Stimulated activated memory B cell treated with anti-CD40 and anti-IgM and Interleukin-4, amounts not matched to agents 10 μg/mL and 1 μg/mL and 100 μg/mL, for 72 hours (primary cell): ENCODE results near the gene RCBTB2.
"Not testable (repeated sequence)": the region's sequence is repeated elsewhere in the genome, so short reads cannot be mapped to it uniquely, and the experiment has no call there.

Experiments used
- ATAC-seq: fragments of 150-1000 bp; cut with Tn5 transposase; 2 replicates; pipeline ENCODE4 v1.10.0; 2021
- H3K27ac Mint-ChIP-seq: one replicate; pipeline ENCODE4 v1.8.0; 2022; ENCODE audit warnings: mild to moderate bottlenecking, mixed read lengths
- H3K27me3 Mint-ChIP-seq: one replicate; pipeline ENCODE4 v1.8.0; 2022; ENCODE audit warnings: mixed read lengths
- H3K36me3 Mint-ChIP-seq: one replicate; pipeline ENCODE4 v1.8.0; 2022; ENCODE audit warnings: mixed read lengths
- H3K4me1 Mint-ChIP-seq: one replicate; pipeline ENCODE4 v1.8.0; 2022; ENCODE audit warnings: mixed read lengths
- H3K4me3 Mint-ChIP-seq: one replicate; pipeline ENCODE4 v1.8.0; 2022; ENCODE audit warnings: mild to moderate bottlenecking, moderate library complexity, mixed read lengths
- H3K9me3 Mint-ChIP-seq: one replicate; pipeline ENCODE4 v1.8.0; 2022; ENCODE audit warnings: mixed read lengths

RCBTB2 gene

GRCh38 chr13:48532506-48533499 lies at the start of gene RCBTB2:
Gene RCBTB2 (minus strand): TSS chr13:48533080. CDS start chr13:48521939, 11,141 bp downstream.
- Mint-ChIP-seq H3K27me3 (peaks cover 32% of the 10 kb centered on the region), H3K36me3 (peaks cover 7% of the 10 kb centered on the region), H3K27ac (peak within 1 kb of the TSS; percentile 91), H3K4me1 (peaks cover 25% of the 10 kb centered on the region), H3K9me3 (peaks cover 16% of the 10 kb centered on the region), H3K4me3 (peak within 1 kb of the TSS; percentile 90)
- ATAC-seq, result peak; percentile 96

- Mint-ChIP-seq H3K27ac (no peak overlapping the region), H3K4me3 (no peak overlapping the region), H3K9me3 (peaks cover 2% of the 10 kb centered on the region), H3K4me1 (peaks cover 31% of the 10 kb centered on the region), H3K27me3 (peaks cover 80% of the 10 kb centered on the region), H3K36me3 (no peaks in the 10 kb centered on the region)
- ATAC-seq, result no peak
These were observed 49.2 kb upstream of the RCBTB2 start for GRCh38 chr13:48582084-48582483.

- H3K27me3 Mint-ChIP-seq, result peaks cover 80% of the 10 kb centered on the region
- peaks cover 19% of the 10 kb centered on the region for H3K4me1 Mint-ChIP-seq
- H3K36me3 Mint-ChIP-seq, result no peaks in the 10 kb centered on the region
- H3K4me3 Mint-ChIP-seq, result no peak overlapping the region
- no peak overlapping the region for H3K27ac Mint-ChIP-seq
- peaks cover 2% of the 10 kb centered on the region for H3K9me3 Mint-ChIP-seq
- ATAC-seq, result no peak
These were observed 48.0 kb upstream of the RCBTB2 start for GRCh38 chr13:48580896-48581295.

DNA sequence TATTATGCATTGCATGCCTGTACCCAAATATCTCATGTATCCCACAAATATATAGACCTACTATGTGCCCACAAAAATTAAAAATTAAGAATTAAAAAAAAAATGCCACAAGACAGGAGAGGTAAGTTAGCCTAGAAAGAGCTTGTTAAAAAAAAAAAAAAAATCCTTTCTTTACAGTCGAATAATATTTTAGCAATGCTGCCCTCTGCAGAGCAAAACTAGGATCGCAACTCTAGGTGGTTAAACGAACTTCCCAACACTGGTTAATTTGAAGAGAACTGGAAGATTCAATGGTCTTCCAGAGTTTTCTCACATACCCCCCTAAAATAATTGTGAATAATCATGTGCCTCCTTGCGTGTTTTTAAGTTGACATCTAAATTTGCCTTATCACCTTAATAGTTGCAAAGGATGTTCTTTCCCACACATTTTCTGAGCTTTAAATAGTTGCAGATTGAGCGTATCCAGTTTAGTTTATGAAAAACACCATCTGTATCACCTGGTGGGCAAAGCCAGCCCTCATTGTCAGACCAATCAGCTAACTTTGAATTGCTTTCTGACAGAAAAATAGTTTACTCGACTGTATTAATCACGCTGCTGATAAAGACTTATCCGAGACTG lies 47.4 kb upstream of the RCBTB2 start:
- no peak overlapping the region for H3K4me3 Mint-ChIP-seq
- H3K27me3 Mint-ChIP-seq, result peaks cover 80% of the 10 kb centered on the region
- ATAC-seq, result no peak
- peaks cover 17% of the 10 kb centered on the region for H3K4me1 Mint-ChIP-seq
- peaks cover 2% of the 10 kb centered on the region for H3K9me3 Mint-ChIP-seq
- no peak overlapping the region for H3K27ac Mint-ChIP-seq
- no peaks in the 10 kb centered on the region for H3K36me3 Mint-ChIP-seq

DNA sequence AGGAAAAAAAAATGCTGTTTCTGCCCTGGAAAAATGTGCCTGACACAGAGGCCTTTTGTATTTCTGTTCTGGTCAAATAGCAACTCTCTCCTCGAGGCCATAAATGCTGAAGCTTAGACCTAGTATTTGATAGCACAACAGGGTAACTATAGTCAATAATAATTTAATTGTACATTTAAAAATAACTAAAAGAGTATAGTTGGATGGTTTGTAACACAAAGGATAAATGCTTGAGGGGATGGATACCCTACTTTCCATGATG lies 47.0 kb upstream of the RCBTB2 start:
- not testable (repeated sequence) for H3K27ac Mint-ChIP-seq, H3K4me3 Mint-ChIP-seq

DNA sequence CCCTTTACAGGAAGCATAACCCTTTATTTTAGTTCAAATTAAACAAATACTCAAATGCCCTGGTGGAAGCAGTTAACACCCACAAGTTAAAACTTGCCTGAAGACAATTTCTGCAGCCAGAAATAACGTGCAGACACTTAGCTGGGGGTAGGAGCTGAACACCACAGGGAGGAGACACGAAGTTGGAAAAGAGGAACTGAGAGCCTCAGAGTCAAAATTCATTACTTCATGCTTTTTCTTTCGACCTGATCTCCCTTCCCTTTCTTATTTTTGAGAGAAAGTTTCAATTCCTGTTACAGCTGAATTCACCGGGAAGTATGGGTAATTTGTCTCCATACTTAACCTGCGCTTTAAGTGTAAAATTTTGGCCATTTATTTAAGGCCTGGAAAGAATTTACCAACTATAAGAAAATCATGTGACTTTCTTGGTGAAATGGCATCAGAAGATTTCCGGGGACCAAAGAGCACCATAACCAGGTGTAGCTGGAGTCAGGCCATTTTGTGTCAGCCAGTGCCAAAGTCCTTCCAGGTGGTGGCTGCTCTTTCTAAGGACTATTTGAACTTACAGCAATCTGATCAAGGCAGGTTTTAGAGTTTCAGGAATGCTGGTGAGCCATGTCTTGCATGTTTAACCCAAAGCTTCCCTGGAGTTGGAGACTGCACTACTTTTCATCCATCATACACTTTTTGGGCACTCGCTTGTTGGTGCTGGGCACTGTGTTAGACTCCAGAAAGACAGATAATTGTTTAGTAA lies 46.5 kb upstream of the RCBTB2 start:
- no peaks in the 10 kb centered on the region for H3K36me3 Mint-ChIP-seq
- peaks cover 77% of the 10 kb centered on the region for H3K27me3 Mint-ChIP-seq
- peaks cover 4% of the 10 kb centered on the region for H3K9me3 Mint-ChIP-seq
- no peak overlapping the region for H3K27ac Mint-ChIP-seq
- H3K4me1 Mint-ChIP-seq, result peaks cover 21% of the 10 kb centered on the region
- no peak overlapping the region for H3K4me3 Mint-ChIP-seq
- peak; percentile 95 for ATAC-seq

More for the DNA sequence above, 47.0 kb upstream of the RCBTB2 start:
- peaks cover 77% of the 10 kb centered on the region for H3K27me3 Mint-ChIP-seq
- ATAC-seq, H3K9me3 Mint-ChIP-seq, H3K36me3 Mint-ChIP-seq: not testable (repeated sequence)
- H3K4me1 Mint-ChIP-seq, result peaks cover 17% of the 10 kb centered on the region

DNA sequence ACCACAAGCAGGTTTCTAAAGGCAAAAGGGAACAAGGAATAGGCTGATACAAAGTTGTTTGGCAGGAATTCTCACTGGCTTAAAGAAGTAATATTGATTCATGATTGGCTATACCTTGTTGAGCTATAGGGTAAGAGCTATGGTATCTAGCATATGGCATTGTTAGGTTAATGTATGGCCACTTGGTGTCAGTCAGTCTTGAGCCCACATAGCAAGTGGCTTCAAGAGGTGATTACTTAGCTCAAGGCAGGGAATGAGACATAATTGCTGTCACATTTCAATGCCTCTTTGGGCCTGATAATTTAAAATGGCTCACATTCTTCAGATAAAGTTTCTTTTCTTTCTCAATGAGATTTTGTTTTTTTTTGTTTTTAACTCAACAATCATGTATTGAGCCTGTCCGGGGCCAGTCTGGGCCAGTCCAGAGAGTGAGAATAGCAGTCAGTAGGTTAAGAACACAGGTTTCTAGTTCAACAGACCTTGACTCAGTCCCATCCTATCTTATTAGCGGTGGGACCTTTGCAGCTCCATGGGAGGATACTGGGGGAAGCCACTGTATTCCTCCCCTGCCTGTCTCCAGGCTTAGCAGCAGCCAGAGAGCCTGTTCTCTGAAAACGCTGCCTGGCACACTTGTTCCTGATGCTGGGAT lies 45.8 kb upstream of the RCBTB2 start:
- peaks cover 5% of the 10 kb centered on the region for H3K9me3 Mint-ChIP-seq
- H3K4me1 Mint-ChIP-seq, result peaks cover 27% of the 10 kb centered on the region
- peaks cover 75% of the 10 kb centered on the region for H3K27me3 Mint-ChIP-seq
- H3K4me3 Mint-ChIP-seq, result no peak overlapping the region
- no peak overlapping the region for H3K27ac Mint-ChIP-seq
- peak; percentile 49 for ATAC-seq
- H3K36me3 Mint-ChIP-seq, result no peaks in the 10 kb centered on the region

DNA sequence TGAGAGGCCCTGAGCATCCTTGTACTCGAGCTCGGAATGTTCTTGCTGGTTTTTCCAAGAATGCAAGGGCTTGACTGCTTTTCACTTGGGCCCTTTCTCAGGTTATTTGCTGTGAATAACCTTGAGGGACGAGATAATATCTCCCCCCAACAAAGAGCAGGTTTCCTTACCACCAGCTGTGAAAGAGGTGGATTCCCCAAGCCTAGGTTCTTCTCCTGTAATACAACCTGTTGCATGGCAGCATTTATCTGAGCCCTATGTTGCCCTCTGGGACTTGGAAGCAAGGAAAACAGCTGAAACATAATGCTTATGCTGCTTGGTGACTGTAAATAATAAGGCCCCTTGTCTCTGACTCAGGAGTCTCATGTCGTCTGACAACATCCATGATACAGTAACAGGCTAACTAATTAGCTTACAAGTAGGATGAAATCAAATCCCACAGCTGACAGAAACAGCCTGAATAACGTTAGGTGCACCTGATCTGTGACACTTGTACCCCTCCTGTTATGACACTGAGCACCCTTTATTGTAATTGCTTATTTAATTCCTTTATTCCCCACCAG lies 43.6 kb upstream of the RCBTB2 start:
- no peak overlapping the region for H3K27ac Mint-ChIP-seq
- H3K9me3 Mint-ChIP-seq, result peaks cover 5% of the 10 kb centered on the region
- no peak for ATAC-seq
- H3K27me3 Mint-ChIP-seq, result peaks cover 54% of the 10 kb centered on the region
- no peak overlapping the region for H3K4me3 Mint-ChIP-seq
- H3K4me1 Mint-ChIP-seq, result peaks cover 27% of the 10 kb centered on the region
- no peaks in the 10 kb centered on the region for H3K36me3 Mint-ChIP-seq

DNA sequence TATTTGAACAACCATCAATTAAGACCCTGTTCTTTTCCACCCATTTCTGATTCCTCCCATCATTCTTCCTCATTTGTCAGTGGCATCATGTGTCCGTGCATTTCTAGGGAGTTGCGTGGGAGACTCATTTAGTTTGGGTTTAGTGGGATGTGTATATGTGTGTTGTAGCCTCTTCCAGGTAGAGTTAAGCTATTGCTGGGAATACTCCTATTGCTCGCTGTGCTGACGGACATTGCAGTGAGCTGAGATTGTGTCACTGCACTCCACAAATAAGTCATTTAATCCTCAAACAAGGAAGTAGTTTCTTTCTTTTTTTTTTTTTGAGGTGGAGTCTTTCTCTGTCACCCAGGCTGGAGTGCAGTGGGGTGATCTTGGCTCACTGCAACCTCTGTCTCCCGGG lies 42.2 kb upstream of the RCBTB2 start:
- Mint-ChIP-seq H3K27me3 (peaks cover 51% of the 10 kb centered on the region), H3K27ac (no peak overlapping the region), H3K4me3 (no peak overlapping the region), H3K36me3 (no peaks in the 10 kb centered on the region), H3K4me1 (peaks cover 21% of the 10 kb centered on the region), H3K9me3 (peaks cover 2% of the 10 kb centered on the region)
- no peak for ATAC-seq

GRCh38 chr13:48574041-48574796 lies 41.3 kb upstream of the RCBTB2 start:
- H3K27me3 Mint-ChIP-seq, result peaks cover 59% of the 10 kb centered on the region
- H3K4me3 Mint-ChIP-seq, result no peak overlapping the region
- H3K27ac Mint-ChIP-seq, result no peak overlapping the region
- peaks cover 16% of the 10 kb centered on the region for H3K4me1 Mint-ChIP-seq
- no peaks in the 10 kb centered on the region for H3K36me3 Mint-ChIP-seq
- peak; percentile 25 for ATAC-seq
- H3K9me3 Mint-ChIP-seq, result peaks cover 2% of the 10 kb centered on the region

DNA sequence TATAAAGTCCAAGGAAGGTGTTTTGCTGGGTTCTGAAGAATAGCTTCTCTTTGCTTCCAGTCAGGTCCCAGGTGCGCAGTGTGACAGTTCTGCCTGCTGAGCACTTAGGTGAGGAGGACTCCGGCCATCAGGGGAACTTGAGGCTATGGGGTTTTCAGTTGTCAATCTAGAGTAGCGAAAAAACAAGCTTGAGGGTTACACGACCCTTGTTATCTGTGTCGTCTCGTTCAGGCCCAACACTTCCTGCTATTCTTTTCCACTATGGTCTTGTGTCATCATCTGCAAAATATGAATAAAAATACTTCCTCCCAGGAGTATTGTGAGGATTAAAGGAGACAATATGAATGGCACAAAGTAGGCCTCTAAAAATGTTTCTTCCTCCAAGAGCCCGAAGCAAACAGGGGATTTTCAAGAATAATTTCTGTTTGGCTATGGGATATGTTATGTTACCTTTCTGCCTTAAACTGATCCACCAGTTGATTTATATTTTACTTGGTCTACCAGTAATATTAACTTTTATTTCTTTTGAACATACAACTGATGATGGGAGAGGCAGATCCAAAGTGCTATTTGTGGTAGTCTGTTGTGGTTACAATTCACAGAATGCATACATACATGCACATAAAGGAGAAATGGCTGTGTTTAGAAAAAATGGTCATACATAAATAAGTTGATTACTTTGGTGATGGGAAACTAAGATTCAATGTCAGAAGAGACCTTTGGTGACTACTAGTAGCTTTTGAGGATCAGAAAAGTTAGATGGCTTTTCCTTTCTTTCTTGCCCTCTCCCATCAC lies 40.5 kb upstream of the RCBTB2 start:
- peaks cover 67% of the 10 kb centered on the region for H3K27me3 Mint-ChIP-seq
- H3K36me3 Mint-ChIP-seq, result no peaks in the 10 kb centered on the region
- H3K9me3 Mint-ChIP-seq, result peaks cover 2% of the 10 kb centered on the region
- no peak overlapping the region for H3K4me3 Mint-ChIP-seq
- no peak overlapping the region for H3K27ac Mint-ChIP-seq
- peaks cover 10% of the 10 kb centered on the region for H3K4me1 Mint-ChIP-seq
- no peak for ATAC-seq

- no peak overlapping the region for H3K4me3 Mint-ChIP-seq
- no peak for ATAC-seq
- H3K27me3 Mint-ChIP-seq, result peaks cover 70% of the 10 kb centered on the region
- no peaks in the 10 kb centered on the region for H3K36me3 Mint-ChIP-seq
- H3K27ac Mint-ChIP-seq, result no peak overlapping the region
- peaks cover 10% of the 10 kb centered on the region for H3K4me1 Mint-ChIP-seq
- H3K9me3 Mint-ChIP-seq, result peaks cover 2% of the 10 kb centered on the region
These were observed 38.4 kb upstream of the RCBTB2 start for GRCh38 chr13:48571126-48571913.

DNA sequence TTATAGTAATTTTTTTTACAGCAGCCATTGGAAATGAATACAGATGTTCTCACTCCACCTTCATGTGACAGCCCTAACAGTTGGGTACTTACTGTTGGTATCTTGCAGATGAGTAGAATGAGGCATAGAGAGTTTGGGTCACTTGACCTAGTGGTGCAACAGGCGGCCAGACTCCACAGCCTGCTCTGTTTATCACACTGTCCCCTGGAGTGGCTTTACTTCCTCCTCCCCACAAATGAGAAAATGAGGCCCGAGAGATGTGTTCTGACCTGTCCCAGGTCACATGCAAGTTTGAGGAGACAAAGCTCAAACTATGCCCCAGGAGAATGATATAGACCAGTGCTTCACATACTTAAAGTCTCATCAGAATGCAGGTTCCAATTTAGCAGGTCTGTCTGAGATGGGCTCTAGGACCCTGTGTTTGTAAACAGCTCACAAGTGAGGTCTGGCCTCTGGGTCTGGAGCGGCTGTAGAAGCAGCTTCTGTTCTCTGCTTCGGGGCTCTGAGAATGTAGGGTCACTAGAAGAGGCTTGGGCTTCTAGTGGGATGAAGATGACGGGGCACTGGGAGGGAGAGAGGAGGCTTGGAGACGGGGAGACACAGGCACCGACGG lies 37.4 kb upstream of the RCBTB2 start:
- Mint-ChIP-seq H3K36me3 (no peaks in the 10 kb centered on the region), H3K27me3 (peaks cover 70% of the 10 kb centered on the region), H3K4me3 (no peak overlapping the region), H3K9me3 (peaks cover 2% of the 10 kb centered on the region), H3K4me1 (peaks cover 10% of the 10 kb centered on the region), H3K27ac (no peak overlapping the region)
- ATAC-seq, result no peak
